ENCODE measurements around the gene GAL3ST1. TPM values are rescaled to one million over a fixed set of nuclear protein-coding genes. Genes with fewer than 3 reads are reported as not detected.

GAL3ST1 gene
- total and polyA plus RNA-seq, 2 donors (not counting 1 experiment from before 2014, with no cell fraction given), result 0.70 TPM; not detected in 1

GRCh38 chr22:30511911-30512310 is 62.6 kb downstream of the GAL3ST1 start:
- Histone ChIP-seq H3K27ac (ENCODE audit: low read length in 2 of 2) (no peak overlapping the region), H2AFZ (ENCODE audit: insufficient read depth, low read depth, low read length, poor library complexity, severe bottlenecking) (no peak overlapping the region), H3K27me3 (replicated peaks in 1 of 4; ENCODE audit: control extremely low read depth in 1 of 4, control insufficient read depth in 3 of 4, insufficient read depth in 4 of 4, low read length in 3 of 4) (no peaks in the 10 kb centered on the region), H3K9ac (ENCODE audit: low read length) (no peak overlapping the region), H3K9me3 (ENCODE audit: control extremely low read depth in 1 of 3, control insufficient read depth in 2 of 3, insufficient read depth in 1 of 3, low read length in 2 of 3) (peaks cover 0 to 11% (median 0%) of the 10 kb centered on the region in 3 donors), H3K4me2 (replicated peaks; ENCODE audit: low read depth, low read length, poor library complexity, severe bottlenecking) (no peak overlapping the region), H3K4me3 (ENCODE audit: control extremely low read depth in 1 of 5, extremely low read depth in 1 of 5, insufficient read depth in 1 of 5, low read depth in 2 of 5, low read length in 4 of 5) (no peak overlapping the region), H3K4me1 (ENCODE audit: control insufficient read depth in 2 of 2, insufficient read depth in 2 of 2, low read length in 2 of 2) (no peaks in the 10 kb centered on the region), H4K20me1 (ENCODE audit: control insufficient read depth, insufficient read depth, low read length, poor library complexity, severe bottlenecking) (no peaks in the 10 kb centered on the region), H3K36me3 (replicated peaks in 1 of 2; ENCODE audit: control extremely low read depth in 1 of 2, control insufficient read depth in 1 of 2, extremely low read depth in 1 of 2, insufficient read depth in 2 of 2, low read length in 1 of 2) (no peaks in the 10 kb centered on the region), H3K79me2 (ENCODE audit: control insufficient read depth, insufficient read depth, low read length) (no peaks in the 10 kb centered on the region)
- Mint-ChIP-seq H3K9me3 (ENCODE audit: insufficient read depth) (no peaks in the 10 kb centered on the region), H3K4me1 (no peaks in the 10 kb centered on the region), H3K4me3 (no peak overlapping the region), H3K27me3 (peaks cover 2% of the 10 kb centered on the region), H3K27ac (no peak overlapping the region)
- TF ChIP-seq EZH2 (IDR thresholded peaks at IDR 0.05; ENCODE audit: borderline replicate concordance, insufficient read depth, low read depth, low read length, poor library complexity, severe bottlenecking) (no peak), CTCF (IDR thresholded peaks at IDR 0.05) (no peak)
- ATAC-seq (ENCODE audit: low read depth) (no peak), DNase-seq (no peak)
- 97% methylated on average over 6 of the region's 7 CpGs for WGBS (ENCODE audit: insufficient coverage)
- CTCF ChIA-PET, result no interaction called here
- intact Hi-C loops (cut with micrococcal nuclease), result no loop called here
- POLR2A ChIA-PET, result no interaction called here

GRCh38 chr22:30511109-30511508 is 63.4 kb downstream of the GAL3ST1 start:
- ATAC-seq (ENCODE audit: low read depth) (no peak), DNase-seq (no peak)
- peaks cover 0 to 5% (median 2%) of the 10 kb centered on the region in 4 experiments for H3K27me3 ChIP-seq (replicated peaks in 1 of 4; ENCODE audit: control extremely low read depth in 1 of 4, control insufficient read depth in 3 of 4, insufficient read depth in 4 of 4, low read length in 3 of 4)
- no peaks in the 10 kb centered on the region for H3K4me1 ChIP-seq (ENCODE audit: control insufficient read depth in 2 of 2, insufficient read depth in 2 of 2, low read length in 2 of 2)
- intact Hi-C loops (cut with micrococcal nuclease), result no loop called here
- no peaks in the 10 kb centered on the region for H3K36me3 ChIP-seq (replicated peaks in 1 of 2; ENCODE audit: control extremely low read depth in 1 of 2, control insufficient read depth in 1 of 2, extremely low read depth in 1 of 2, insufficient read depth in 2 of 2, low read length in 1 of 2)
- H3K4me2 ChIP-seq (replicated peaks; ENCODE audit: low read depth, low read length, poor library complexity, severe bottlenecking), result no peak overlapping the region
- peaks cover 4% of the 10 kb centered on the region for H3K27me3 Mint-ChIP-seq
- ChIA-PET POLR2A (no interaction called here), CTCF (no interaction called here)
- H3K79me2 ChIP-seq (ENCODE audit: control insufficient read depth, insufficient read depth, low read length), result no peaks in the 10 kb centered on the region
- H2AFZ ChIP-seq (ENCODE audit: insufficient read depth, low read depth, low read length, poor library complexity, severe bottlenecking), result no peak overlapping the region
- no peak overlapping the region for H3K4me3 Mint-ChIP-seq
- H3K27ac ChIP-seq (ENCODE audit: low read length in 2 of 2), result no peak overlapping the region
- no peaks in the 10 kb centered on the region for H3K4me1 Mint-ChIP-seq
- no peaks in the 10 kb centered on the region for H3K9me3 Mint-ChIP-seq (ENCODE audit: insufficient read depth)
- TF ChIP-seq EZH2 (IDR thresholded peaks at IDR 0.05; ENCODE audit: borderline replicate concordance, insufficient read depth, low read depth, low read length, poor library complexity, severe bottlenecking), result no peak
- peaks cover 0 to 11% (median 0%) of the 10 kb centered on the region in 3 donors for H3K9me3 ChIP-seq (ENCODE audit: control extremely low read depth in 1 of 3, control insufficient read depth in 2 of 3, insufficient read depth in 1 of 3, low read length in 2 of 3)
- H4K20me1 ChIP-seq (ENCODE audit: control insufficient read depth, insufficient read depth, low read length, poor library complexity, severe bottlenecking), result no peaks in the 10 kb centered on the region
- H3K4me3 ChIP-seq (ENCODE audit: control extremely low read depth in 1 of 5, extremely low read depth in 1 of 5, insufficient read depth in 1 of 5, low read depth in 2 of 5, low read length in 4 of 5), result no peak overlapping the region
- no peak overlapping the region for H3K27ac Mint-ChIP-seq
- WGBS (ENCODE audit: insufficient coverage), result 97% methylated on average over 9 of the region's 9 CpGs
- no peak overlapping the region for H3K9ac ChIP-seq (ENCODE audit: low read length)

All from B cell (primary cell).